Measurements from ENCODE around the gene SNHG17. TPM values are rescaled to one million over a fixed set of nuclear protein-coding genes. Genes with fewer than 3 reads are reported as not detected.

SNHG17 gene
- total and polyA plus RNA-seq, 2 of the 4 experiments (the other 2 are of a cell fraction) = 5.4 to 38.2 TPM

DNA sequence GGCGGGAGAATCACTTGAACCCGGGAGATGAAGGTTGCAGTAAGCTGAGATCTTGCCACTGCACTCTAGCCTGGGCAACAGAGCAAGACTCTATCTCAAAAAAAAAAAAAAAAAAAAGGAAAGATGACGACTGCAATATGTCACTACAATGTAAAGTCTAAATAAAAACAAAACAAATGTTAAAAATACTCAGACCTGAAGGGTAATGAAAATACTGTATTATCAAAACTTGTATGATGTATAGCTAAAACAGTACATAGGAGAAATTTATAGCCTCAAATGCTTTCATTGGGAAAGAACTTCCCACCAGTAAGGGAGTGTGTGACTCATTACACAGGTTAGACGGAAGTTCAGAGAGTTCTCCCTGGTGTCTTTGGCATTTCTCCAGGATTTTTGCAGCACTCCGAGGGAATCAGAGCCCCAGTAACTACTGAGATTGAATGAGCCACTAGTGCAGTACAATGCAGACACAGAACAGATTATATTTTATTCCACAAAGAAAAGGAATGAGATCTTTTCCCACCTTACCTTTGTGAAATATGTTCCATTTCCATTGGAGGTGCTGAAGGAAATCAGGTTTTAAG lies 25.0 kb upstream of the SNHG17 start:
- no peak overlapping the region for H3K9ac ChIP-seq (ENCODE audit: low read depth, low read length)
- H3K27ac ChIP-seq (ENCODE audit: insufficient read depth, low read length) = no peak overlapping the region
- no peak overlapping the region for H2BK5ac ChIP-seq (ENCODE audit: low read depth, low read length, poor library complexity, severe bottlenecking)
- H2AK9ac ChIP-seq (replicated peaks; ENCODE audit: low read depth, low read length, poor library complexity) = no peak overlapping the region
- H3K4me3 ChIP-seq (ENCODE audit: insufficient read depth, low read depth, low read length) = no peak overlapping the region
- H3K56ac ChIP-seq (ENCODE audit: extremely low read depth, insufficient read depth, low read length) = no peak overlapping the region
- no peak overlapping the region for H4K91ac ChIP-seq (ENCODE audit: insufficient read depth, low read depth, low read length)
- no peak overlapping the region for H2AFZ ChIP-seq (replicated peaks; ENCODE audit: low read length, poor library complexity)
- no peak for TF ChIP-seq POLR2A (IDR thresholded peaks at IDR 0.05; ENCODE audit: low read depth, low read length)
- no peaks in the 10 kb centered on the region for H3K4me1 ChIP-seq (ENCODE audit: control insufficient read depth, insufficient read depth, low read length)
- ATAC-seq (ENCODE audit: low read depth) = peak; percentile 40; the same call in 1 of the 2 replicates
- intact Hi-C loops (cut with micrococcal nuclease) = no loop called here
- no peaks in the 10 kb centered on the region for H3K36me3 ChIP-seq (ENCODE audit: control insufficient read depth, insufficient read depth, low read length)
- no peak overlapping the region for H2BK20ac ChIP-seq (ENCODE audit: low read depth, low read length)
- H3K9me1 ChIP-seq (ENCODE audit: insufficient read depth, low read length) = no peaks in the 10 kb centered on the region
- no peak overlapping the region for H3K4ac ChIP-seq (ENCODE audit: low read depth, low read length)
- H4K8ac ChIP-seq (ENCODE audit: low read depth in 2 of 2, low read length in 2 of 2) = no peak overlapping the region
- CTCF ChIA-PET = no interaction called here
- H3K23ac ChIP-seq (ENCODE audit: low read depth, low read length) = no peak overlapping the region
- no peaks in the 10 kb centered on the region; the same call in 1 of the 2 replicates for H3K27me3 ChIP-seq (ENCODE audit: control insufficient read depth, insufficient read depth, low read length)
- dilution Hi-C loops (cut with HindIII; ENCODE audit: low sequenced_read_pairs, unreplicated experiment) = no loop called here
- POLR2A ChIA-PET (ENCODE audit: unreplicated experiment) = no interaction called here
- H3K18ac ChIP-seq (ENCODE audit: low read depth, low read length) = no peak overlapping the region
- DNase-seq = peak; percentile 81
- no peak overlapping the region for H2AK5ac ChIP-seq (ENCODE audit: low read depth, low read length)
- no peak overlapping the region for H2BK120ac ChIP-seq (ENCODE audit: low read depth, low read length)
- H2BK15ac ChIP-seq (ENCODE audit: low read depth, low read length) = no peak overlapping the region
- H3K4me2 ChIP-seq (ENCODE audit: low read depth, low read length) = no peak overlapping the region
- in situ Hi-C loops (cut with MboI; ENCODE audit: low sequenced_read_pairs) = loop anchor here (25.0 kb wide), 1 partner anchor 277 kb away; the partner anchor contains the start of gene ACTR5
- no peak overlapping the region for H3K14ac ChIP-seq (replicated peaks; ENCODE audit: low read depth, low read length)
- no TSS peak for BruUV-seq (replicated peaks)
- H3K9me3 ChIP-seq (ENCODE audit: control insufficient read depth, insufficient read depth, low read length) = no peaks in the 10 kb centered on the region
- WGBS, 2 experiments (ENCODE audit: extremely low coverage in 2 of 2, insufficient read length in 1 of 2) = no CpG with 5 or more reads among the region's 5 CpGs
- no peaks in the 10 kb centered on the region for H4K20me1 ChIP-seq (ENCODE audit: insufficient read depth, low read length)
- H4K5ac ChIP-seq (ENCODE audit: low read depth, low read length) = no peak overlapping the region
- H3K79me1 ChIP-seq (ENCODE audit: low read depth in 1 of 2, low read length in 2 of 2) = no peaks in the 10 kb centered on the region
